ENCODE results near the gene C8B.

C8B gene

GRCh38 chr1:56927986-56928385 is 37.8 kb downstream of the C8B start:
- no peak for DNase-seq

- no peak for DNase-seq
Observed at GRCh38 chr1:56927171-56927570, 38.6 kb downstream of the C8B start.

DNA sequence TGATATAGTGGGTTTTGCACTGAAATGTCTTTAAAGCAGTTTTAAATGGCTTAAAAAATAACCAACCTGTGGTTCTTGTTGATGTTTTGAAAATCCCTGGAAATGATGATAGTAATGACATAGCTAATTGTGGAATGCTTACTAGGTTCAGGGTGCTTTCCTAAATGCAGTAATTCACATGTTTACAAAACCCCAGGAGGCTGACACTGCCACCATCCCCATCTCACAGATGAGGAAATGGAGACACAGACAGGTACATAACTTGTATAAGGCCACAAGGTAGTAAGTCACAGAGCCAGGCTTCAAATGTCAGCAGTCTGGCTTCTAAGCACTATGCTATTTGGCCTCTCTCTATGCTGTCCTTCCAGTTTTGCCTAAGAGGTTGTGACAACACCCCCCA is 40.6 kb downstream of the C8B start:
- no peak for DNase-seq

DNA sequence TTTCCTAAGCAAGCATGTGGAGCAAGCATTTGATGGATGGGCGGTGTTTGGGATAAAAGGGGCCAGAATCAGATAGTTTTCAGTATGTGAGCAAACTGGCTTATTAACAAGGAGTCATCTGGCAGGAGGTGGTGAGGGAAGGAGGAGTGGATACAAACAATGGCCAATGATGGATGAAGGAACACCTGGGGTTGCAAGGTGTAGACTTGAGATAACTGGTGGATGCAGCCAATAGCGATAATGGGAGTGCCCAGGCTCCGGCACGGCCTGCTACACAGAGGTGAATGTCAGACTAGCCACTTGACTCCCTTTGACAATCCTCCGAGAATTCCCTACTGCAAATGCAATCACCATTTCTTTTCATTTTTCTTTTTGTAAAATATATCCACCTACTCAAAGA is 41.7 kb downstream of the C8B start:
- no peak for DNase-seq

- no peak for DNase-seq
Observed at GRCh38 chr1:56923201-56923600, 42.6 kb downstream of the C8B start.

DNA sequence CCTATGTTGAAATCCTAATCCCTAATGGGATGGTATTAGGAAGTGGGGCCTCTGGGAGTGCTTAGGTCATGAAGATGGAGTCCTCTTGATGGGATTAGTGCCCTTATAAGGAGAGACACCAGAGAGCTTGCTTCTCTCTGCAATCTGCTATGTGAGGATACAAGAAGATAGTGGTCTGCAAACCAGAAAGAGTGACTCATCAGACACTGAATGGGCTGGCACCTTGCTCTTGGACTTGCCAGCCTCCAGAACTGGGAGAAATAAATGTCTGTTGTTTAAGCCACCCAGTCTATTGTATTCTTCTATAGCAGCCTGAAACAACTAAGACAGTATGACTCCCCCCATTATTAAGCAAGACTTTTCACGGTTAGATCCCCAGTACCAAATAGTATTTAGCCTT is 43.3 kb downstream of the C8B start:
- DNase-seq: no peak

DNA sequence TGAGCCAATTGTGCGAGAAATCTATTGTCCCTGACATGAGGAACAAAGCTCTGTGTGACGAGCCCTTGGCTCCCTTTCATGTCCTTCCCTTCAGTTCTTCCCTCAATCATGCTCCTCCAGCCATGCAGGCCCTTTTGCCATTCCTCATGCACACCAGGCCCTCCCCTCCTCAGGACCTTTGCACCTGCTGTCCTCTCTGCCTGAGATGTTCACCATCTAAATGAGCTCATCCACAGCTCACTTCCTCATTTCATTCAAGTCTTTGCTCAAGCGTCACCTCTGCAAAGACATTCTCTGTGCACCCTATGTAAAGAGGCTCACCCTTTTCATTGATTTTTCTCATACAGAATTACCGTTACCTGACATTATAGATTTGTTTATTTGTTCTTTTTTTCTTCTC is 43.7 kb downstream of the C8B start:
- no peak for DNase-seq

GRCh38 chr1:56921479-56921878 is 44.3 kb downstream of the C8B start:
- DNase-seq: no peak

GRCh38 chr1:56920591-56921001 is 45.2 kb downstream of the C8B start:
- peak in 1 of 2 donors; percentile 19 for DNase-seq

DNA sequence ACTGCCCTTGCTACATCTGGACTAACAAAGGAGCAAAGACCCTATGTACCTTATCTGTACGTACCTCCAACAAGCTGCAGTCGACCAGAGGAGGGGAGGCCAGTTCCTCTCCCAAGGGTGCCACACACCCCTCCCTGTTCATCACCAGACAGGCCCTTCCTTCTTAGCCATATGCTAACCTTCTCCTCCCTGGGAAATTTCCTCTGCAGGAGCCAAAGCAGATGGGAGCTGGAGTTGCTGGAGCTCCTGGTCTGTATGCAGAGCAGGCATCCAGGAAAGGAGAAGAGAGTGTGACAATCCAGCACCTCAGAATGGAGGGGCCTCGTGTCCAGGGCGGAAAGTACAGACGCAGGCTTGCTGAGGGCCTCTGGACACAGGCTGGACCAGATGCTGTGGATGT is 48.5 kb downstream of the C8B start:
- no peak for DNase-seq

DNA sequence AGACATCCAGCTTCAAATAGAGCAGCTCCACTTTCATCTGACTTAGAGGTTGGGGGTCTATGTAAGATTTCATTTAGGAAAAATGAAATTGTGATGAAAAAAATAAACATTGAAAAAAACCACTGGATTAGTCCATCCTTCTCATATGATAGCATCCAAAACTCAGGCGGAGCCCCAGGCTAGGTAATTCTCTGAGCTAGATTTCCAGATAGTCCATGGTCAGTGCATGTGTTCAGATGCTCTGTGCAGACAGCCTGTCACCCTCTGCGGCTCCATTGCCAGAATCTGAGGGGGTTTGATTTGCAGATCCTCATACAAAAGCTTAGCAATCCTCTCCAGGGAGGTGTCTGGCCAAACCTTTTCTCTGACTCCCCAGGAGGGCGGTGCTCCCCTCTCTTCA is 49.2 kb downstream of the C8B start:
- no peak for DNase-seq

GRCh38 chr1:56915960-56916359 is 49.9 kb downstream of the C8B start:
- no peak for DNase-seq

GRCh38 chr1:56912325-56912724 is 53.5 kb downstream of the C8B start:
- DNase-seq: no peak

GRCh38 chr1:56911098-56911938 is 54.5 kb downstream of the C8B start:
- DNase-seq: peak in 1 of 2 donors; percentile 26

DNA sequence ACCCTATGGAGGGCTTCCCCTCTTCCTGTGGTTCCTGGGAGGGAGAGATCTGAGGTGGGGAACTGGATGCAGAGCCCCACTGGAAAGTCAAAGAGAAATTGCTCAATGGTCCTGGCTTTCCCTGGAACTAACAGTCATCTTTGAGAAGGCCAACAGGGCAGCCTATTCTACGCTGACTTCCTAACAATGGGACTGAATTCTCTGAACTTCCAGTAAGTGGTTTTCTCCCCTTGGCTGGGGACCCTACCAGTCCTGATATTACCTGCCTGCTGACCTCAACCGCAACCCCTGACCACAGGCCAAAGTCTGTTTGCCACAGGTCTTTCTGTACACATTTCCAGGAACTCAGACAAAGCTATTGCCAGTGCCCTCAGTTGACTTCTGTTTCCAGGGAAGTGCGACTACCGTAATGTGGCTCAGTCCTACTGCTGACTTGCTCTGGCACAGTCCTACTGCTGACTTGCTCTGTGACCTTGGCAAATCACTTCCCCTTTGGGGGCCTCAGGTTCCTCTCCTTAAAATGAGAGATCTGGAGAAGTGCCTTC is 55.3 kb downstream of the C8B start:
- DNase-seq: peak; percentile 22 to 28

- peak in 1 of 2 donors; percentile 26 for DNase-seq
Observed at GRCh38 chr1:56908619-56909221, 57.1 kb downstream of the C8B start.

GRCh38 chr1:56905667-56906066 is 60.1 kb downstream of the C8B start:
- no peak for DNase-seq

- no peak for DNase-seq
Observed at GRCh38 chr1:56904663-56905397, 61.0 kb downstream of the C8B start.

DNA sequence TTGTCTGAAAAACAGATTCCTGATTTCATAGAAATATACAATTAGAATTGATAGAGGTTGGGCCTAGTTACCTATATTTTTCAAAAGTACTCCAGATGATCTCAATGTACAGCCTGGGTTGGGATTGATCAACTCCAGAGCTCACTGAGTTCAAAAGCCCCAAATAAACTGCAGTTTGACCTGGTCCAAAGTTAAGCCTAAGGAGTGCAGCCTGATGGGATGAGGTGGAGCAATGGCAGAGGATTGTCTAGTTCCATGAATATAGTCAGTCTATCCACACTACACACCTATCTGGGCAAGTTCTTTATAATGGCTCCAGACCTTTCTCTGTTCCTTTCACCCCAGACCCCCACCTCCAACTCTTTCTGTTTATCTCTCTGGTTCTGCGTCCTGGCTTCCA is 62.0 kb downstream of the C8B start:
- DNase-seq: no peak

GRCh38 chr1:56901716-56902115 is 64.1 kb downstream of the C8B start:
- DNase-seq: no peak

GRCh38 chr1:56898879-56899278 is 66.9 kb downstream of the C8B start:
- DNase-seq: no peak

GRCh38 chr1:56898005-56898373 is 67.8 kb downstream of the C8B start:
- no peak for DNase-seq

DNA sequence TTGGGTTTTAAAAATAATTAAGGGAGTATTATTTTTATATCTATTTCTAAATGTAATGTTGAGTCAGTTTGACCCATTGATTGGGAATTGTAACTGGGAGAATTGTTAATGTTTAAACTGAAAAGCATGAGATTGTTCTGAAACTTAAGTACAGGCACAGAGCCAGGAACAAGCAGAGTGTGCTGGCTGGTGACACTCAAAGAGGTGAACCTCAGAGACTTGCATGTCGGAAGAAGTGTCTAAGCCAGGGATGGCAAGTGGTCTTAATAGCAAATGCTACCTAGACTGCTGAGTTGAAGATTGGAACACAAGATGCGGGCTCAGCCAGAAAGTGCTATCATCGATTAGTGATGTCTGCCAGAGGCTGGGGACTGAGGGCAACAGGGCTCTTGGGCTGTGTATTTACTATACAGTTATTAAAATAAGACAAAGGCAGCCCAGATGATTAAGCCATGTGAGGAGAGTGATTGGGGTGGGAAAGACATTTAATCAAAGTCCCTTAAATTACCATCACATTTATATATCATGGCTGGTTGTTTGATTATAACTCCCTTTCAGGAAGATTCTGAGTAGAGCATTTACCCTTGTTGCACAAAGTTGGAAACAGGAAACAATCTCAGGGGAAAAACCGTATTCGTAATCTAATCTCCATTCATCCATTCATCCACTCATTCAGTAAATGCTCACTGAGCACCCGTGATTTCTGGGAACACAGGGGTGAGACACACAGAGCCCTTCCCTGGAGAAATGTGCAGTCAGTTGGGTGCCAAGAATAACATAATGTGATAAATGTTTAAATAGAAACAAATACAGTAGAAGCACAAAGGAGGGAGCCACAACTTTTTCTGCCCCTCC is 68.4 kb downstream of the C8B start:
- no peak for DNase-seq

Measured in inflammatory macrophage treated with lipopolysaccharide for 1 hour (primary cell).